Suprapubic skin (tissue), 4 donors: ENCODE data around the gene GMPR.

Source experiments
- POLR2A ChIP-seq, 2 donors: fragments of 450-650 bp; IDR thresholded peaks; one replicate each; pipeline ENCODE4 v1.6.1; 2017; ENCODE audit warnings: antibody characterized with exemption in 2 of 2, mild to moderate bottlenecking in 2 of 2, moderate library complexity in 2 of 2
- POLR2AphosphoS5 ChIP-seq, 3 donors: sonication (generic); formaldehyde crosslinking; IDR thresholded peaks; one replicate each; pipeline ENCODE4 v1.6.1; 2017; ENCODE audit warnings: antibody characterized with exemption in 3 of 3
- TF ChIP-seq, protein P1 (sequence below), 2 donors: fragments of 200-600 bp in 1 of 2; fragments of 450-650 bp in 1 of 2; sonication (generic) in 1 of 2; IDR thresholded peaks; one replicate each; pipeline ENCODE4 v1.5.1; 2016 to 2019; ENCODE audit warnings: antibody characterized with exemption in 2 of 2, mild to moderate bottlenecking in 1 of 2, moderate library complexity in 1 of 2

DNA sequence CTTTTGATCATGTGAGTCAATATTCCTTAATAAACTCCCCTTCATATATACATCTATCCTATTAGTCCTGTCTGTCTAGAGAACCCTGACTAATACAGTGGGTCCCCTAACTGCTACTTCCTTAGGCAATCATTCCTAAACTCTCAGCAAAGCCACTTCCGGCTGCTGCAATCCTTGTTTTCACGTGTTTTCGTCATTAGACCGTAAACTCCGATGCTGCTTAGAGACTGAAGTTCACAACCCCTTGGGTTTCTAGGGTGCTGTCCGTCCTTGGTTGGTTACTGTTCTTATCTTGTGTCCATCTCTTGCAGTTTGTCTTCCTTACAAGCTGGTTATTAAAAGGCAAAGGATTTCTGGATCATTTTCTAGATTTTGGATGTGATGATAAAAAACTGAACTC lies 106.4 kb downstream of the GMPR start:
- TF ChIP-seq POLR2A (IDR thresholded peaks at IDR 0.05) (no peak), POLR2AphosphoS5 (IDR thresholded peaks at IDR 0.05) (no peak)
- TF ChIP-seq, protein P1, sequence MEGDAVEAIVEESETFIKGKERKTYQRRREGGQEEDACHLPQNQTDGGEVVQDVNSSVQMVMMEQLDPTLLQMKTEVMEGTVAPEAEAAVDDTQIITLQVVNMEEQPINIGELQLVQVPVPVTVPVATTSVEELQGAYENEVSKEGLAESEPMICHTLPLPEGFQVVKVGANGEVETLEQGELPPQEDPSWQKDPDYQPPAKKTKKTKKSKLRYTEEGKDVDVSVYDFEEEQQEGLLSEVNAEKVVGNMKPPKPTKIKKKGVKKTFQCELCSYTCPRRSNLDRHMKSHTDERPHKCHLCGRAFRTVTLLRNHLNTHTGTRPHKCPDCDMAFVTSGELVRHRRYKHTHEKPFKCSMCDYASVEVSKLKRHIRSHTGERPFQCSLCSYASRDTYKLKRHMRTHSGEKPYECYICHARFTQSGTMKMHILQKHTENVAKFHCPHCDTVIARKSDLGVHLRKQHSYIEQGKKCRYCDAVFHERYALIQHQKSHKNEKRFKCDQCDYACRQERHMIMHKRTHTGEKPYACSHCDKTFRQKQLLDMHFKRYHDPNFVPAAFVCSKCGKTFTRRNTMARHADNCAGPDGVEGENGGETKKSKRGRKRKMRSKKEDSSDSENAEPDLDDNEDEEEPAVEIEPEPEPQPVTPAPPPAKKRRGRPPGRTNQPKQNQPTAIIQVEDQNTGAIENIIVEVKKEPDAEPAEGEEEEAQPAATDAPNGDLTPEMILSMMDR (IDR thresholded peaks at IDR 0.05), result no peak
